ENCODE results near the gene KIRREL2.

- TF ChIP-seq CTCF (IDR thresholded peaks at IDR 0.05; ENCODE audit: low read depth, low read length) (no peak), EZH2phosphoT487 (IDR thresholded peaks at IDR 0.05; ENCODE audit: low read depth) (no peak)
Measured at GRCh38 chr19:35885904-35886303, 29.2 kb downstream of the KIRREL2 start.
